ENCODE data around the gene HACD3. TPM values are rescaled to one million over a fixed set of nuclear protein-coding genes. Genes with fewer than 3 reads are reported as not detected.

Gene HACD3
- total RNA-seq, 1 donor from 2014 or later: 271 TPM

GRCh38 chr15:65521350-65521749, 8.9 kb upstream of the HACD3 start:
- H3K9ac ChIP-seq: no peak overlapping the region
- H3K36me3 ChIP-seq: no peaks in the 10 kb centered on the region
- no peaks in the 10 kb centered on the region for H3K27me3 Mint-ChIP-seq (ENCODE audit: insufficient read depth, low read depth)
- H3K9me3 ChIP-seq (ENCODE audit: low read depth): no peaks in the 10 kb centered on the region
- no peak overlapping the region for H3K27ac ChIP-seq
- H3K36me3 Mint-ChIP-seq: no peaks in the 10 kb centered on the region
- H4K20me1 ChIP-seq (ENCODE audit: low read depth): peaks cover 10% of the 10 kb centered on the region
- H3K4me3 Mint-ChIP-seq: no peak overlapping the region
- H3K4me2 ChIP-seq: no peak overlapping the region
- H3K27ac Mint-ChIP-seq: peak overlapping the region; percentile 69
- peaks cover 2% of the 10 kb centered on the region for H3K4me1 ChIP-seq
- DNase-seq (ENCODE audit: low spot score): no peak
- TF ChIP-seq CTCF (IDR thresholded peaks at IDR 0.05) (no peak), EZH2phosphoT487 (IDR thresholded peaks at IDR 0.05) (no peak), EZH2 (IDR thresholded peaks at IDR 0.05) (no peak)
- H3K4me1 Mint-ChIP-seq: peaks cover 6% of the 10 kb centered on the region
- H3F3A ChIP-seq (ENCODE audit: low read depth): peaks cover 15% of the 10 kb centered on the region
- H3K27me3 ChIP-seq: no peaks in the 10 kb centered on the region
- H2AFZ ChIP-seq (replicated peaks): no peak overlapping the region
- H3K79me2 ChIP-seq (ENCODE audit: low read depth): peaks cover 11% of the 10 kb centered on the region
- H3K9me3 Mint-ChIP-seq: no peaks in the 10 kb centered on the region
- H3K4me3 ChIP-seq: no peak overlapping the region

- H3K4me3 ChIP-seq: no peak overlapping the region
- H3K36me3 Mint-ChIP-seq: no peaks in the 10 kb centered on the region
Observed at GRCh38 chr15:65524226-65524625, 6.0 kb upstream of the HACD3 start.

GRCh38 chr15:65525622-65526021, 4.6 kb upstream of the HACD3 start:
- H3K27me3 ChIP-seq: no peaks in the 10 kb centered on the region
- H3K4me2 ChIP-seq: no peak overlapping the region
- H2AFZ ChIP-seq (replicated peaks): no peak overlapping the region
- no peak overlapping the region for H3K27ac ChIP-seq
- peaks cover 8% of the 10 kb centered on the region for H3K4me1 ChIP-seq
- no peaks in the 10 kb centered on the region for H3K9me3 Mint-ChIP-seq
- no peak overlapping the region for H3K27ac Mint-ChIP-seq
- H3F3A ChIP-seq (ENCODE audit: low read depth): peaks cover 15% of the 10 kb centered on the region
- DNase-seq (ENCODE audit: low spot score): no peak
- peaks cover 8% of the 10 kb centered on the region for H3K4me1 Mint-ChIP-seq
- no peaks in the 10 kb centered on the region for H4K20me1 ChIP-seq (ENCODE audit: low read depth)
- peaks cover 8% of the 10 kb centered on the region for H3K79me2 ChIP-seq (ENCODE audit: low read depth)
- H3K36me3 Mint-ChIP-seq: no peaks in the 10 kb centered on the region
- H3K27me3 Mint-ChIP-seq (ENCODE audit: insufficient read depth, low read depth): no peaks in the 10 kb centered on the region
- no peak overlapping the region for H3K4me3 ChIP-seq
- no peaks in the 10 kb centered on the region for H3K36me3 ChIP-seq
- H3K9ac ChIP-seq: no peak overlapping the region
- H3K4me3 Mint-ChIP-seq: no peak overlapping the region
- TF ChIP-seq EZH2 (IDR thresholded peaks at IDR 0.05) (no peak), EZH2phosphoT487 (IDR thresholded peaks at IDR 0.05) (no peak), CTCF (IDR thresholded peaks at IDR 0.05) (no peak)
- no peaks in the 10 kb centered on the region for H3K9me3 ChIP-seq (ENCODE audit: low read depth)

More at GRCh38 chr15:65524226-65524625, 6.0 kb upstream of the HACD3 start:
- Histone ChIP-seq H3K4me2 (no peak overlapping the region), H2AFZ (replicated peaks) (no peak overlapping the region), H3F3A (ENCODE audit: low read depth) (peaks cover 14% of the 10 kb centered on the region), H3K9ac (no peak overlapping the region), H4K20me1 (ENCODE audit: low read depth) (no peaks in the 10 kb centered on the region), H3K27me3 (no peaks in the 10 kb centered on the region), H3K36me3 (no peaks in the 10 kb centered on the region), H3K4me1 (peaks cover 8% of the 10 kb centered on the region), H3K27ac (no peak overlapping the region), H3K9me3 (ENCODE audit: low read depth) (no peaks in the 10 kb centered on the region), H3K79me2 (ENCODE audit: low read depth) (no peaks in the 10 kb centered on the region)
- no peak overlapping the region for H3K4me3 Mint-ChIP-seq
- peaks cover 4% of the 10 kb centered on the region for H3K4me1 Mint-ChIP-seq
- no peak overlapping the region for H3K27ac Mint-ChIP-seq
- no peaks in the 10 kb centered on the region for H3K9me3 Mint-ChIP-seq
- TF ChIP-seq EZH2 (IDR thresholded peaks at IDR 0.05) (no peak), CTCF (IDR thresholded peaks at IDR 0.05) (no peak), EZH2phosphoT487 (IDR thresholded peaks at IDR 0.05) (no peak)
- no peak for DNase-seq (ENCODE audit: low spot score)
- no peaks in the 10 kb centered on the region for H3K27me3 Mint-ChIP-seq (ENCODE audit: insufficient read depth, low read depth)
